Measurements from ENCODE around the gene SLC6A3.

Gene SLC6A3

DNA sequence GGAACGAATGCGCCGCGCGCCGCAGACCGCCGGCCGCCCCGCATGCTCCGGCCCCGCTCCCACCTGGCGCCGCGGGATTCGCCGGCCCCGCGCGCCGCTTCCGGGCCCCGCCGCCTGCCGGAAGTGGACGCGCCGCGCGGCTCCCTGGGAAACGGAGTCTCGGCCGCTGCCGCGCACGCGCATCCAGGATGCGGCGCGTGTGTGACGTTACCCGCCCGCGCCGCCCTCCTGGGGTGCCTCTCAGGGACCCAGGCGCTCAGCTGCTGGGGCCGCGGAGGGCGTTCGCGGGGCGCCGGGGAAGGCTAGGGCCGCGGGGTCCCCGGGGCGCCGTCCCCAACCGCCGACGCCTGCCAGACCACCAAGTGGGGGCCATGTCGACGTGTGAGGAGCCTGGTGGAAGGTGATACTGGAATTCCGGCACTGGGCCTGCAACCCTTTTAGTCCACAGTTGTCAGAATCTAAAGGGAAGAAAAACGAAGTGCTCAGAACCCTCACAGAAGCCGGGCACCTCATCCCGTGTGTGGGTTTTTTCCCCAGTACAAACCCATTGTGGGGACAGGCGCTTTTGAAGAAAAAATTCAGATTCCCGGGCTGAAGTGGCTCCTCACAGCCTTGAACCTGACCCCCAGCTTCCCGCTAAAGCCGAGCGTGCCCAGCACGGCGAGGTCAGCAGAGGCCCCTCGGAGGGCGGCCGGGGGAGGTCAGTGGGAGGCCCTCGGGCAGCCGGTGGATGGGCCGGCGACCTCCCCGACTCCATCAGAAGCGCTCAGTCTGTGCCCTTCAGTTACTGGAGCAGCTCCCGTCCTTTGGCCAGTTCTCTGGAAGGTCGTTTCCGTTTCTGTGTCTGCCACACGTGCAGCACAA, 100.0 kb downstream of the SLC6A3 start, which contains the start of gene CLPTM1L:
CLPTM1L (minus strand) TSS at position 125 of the 864 bp plus-strand sequence. CDS start 258 bp downstream, outside the sequence.
- peak; percentile 87 to 91 for DNase-seq

DNA sequence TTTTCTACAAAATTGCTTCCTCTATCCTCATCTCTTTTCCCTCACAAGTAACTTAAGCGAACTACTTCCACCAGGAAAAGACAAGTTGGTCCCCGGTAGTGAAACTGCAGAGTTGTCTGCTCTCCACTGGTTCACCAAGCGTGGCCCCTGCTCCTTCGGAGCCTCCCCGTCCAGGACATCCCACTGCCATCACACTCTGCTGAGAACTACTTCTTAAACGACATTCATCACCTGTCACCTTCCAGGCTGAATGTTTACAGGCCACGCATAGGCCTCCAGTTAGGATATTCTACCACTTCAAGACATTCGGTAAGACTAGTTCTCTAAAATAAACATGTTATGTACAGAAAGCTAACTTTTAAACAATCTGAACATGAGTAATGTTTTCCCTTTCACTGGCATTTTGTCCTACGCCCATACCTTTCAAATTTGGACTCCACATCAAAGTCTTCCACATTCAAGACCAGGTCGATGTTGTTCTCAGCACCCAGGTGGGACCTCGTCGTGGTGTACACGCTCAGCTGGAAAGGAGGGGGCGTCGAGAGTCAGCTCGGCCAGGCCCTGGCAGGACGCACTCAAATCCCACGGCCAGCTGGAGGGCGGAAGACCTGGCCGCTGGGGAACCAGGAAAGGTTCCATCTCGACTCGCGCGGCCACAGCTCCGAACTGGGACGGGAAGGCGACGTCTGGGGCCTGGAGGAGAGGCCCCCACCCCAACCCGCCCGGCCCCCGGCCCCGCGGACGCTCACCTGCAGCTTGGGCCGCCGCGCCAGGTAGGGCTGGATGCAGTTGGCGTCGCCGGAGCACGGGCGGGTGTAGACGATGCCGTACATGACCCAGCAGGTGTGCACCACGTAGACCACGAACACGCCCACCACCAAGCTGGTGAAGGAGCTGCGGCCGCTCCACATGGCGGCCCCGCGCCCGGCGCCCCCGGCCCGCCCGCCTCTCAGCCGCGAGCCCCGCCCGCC, 101.0 kb downstream of the SLC6A3 start:
- peak; percentile 35 to 36 for DNase-seq

DNA sequence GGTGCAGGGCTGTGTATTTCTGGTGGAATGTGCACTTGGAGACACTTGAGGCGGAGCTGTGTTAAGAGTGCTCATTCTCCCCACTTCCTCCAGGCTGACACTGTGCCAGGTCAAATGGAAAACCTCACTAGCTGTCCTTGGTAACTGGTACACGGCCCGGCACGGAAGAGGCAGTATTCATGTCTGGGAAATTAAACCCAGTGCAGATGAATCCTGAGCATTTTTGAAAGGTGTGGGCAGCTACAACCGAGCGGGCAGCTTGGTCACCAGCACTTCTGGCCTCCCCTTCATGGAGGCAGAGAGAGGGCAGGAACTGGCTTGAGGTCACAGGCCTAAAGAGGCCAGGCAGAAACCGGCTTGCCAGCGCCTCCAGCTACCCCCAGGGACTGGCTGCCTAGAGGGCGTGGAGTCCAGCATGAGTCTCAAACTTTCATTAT, 101.9 kb downstream of the SLC6A3 start:
- DNase-seq = no peak

Measured in activated T-cell treated with anti-CD3 and anti-CD28 coated beads, Interleukin-2, amount 50 U/mL, for 48 hours (primary cell).